GM21576 (cell line): Measurements from ENCODE around the gene CAMK1D.
"Not testable (repeated sequence)": the region's sequence is repeated elsewhere in the genome, so short reads cannot be mapped to it uniquely, and the experiment has no call there.

ENCODE experiments used
- ATAC-seq: cut with Tn5 transposase; IDR thresholded peaks from one replicate; pipeline ENCODE4 v1.9.1; 2021; ENCODE audit warnings: mild to moderate bottlenecking, moderate library complexity; ENCODE audit not compliant: unreplicated experiment

CAMK1D gene

DNA sequence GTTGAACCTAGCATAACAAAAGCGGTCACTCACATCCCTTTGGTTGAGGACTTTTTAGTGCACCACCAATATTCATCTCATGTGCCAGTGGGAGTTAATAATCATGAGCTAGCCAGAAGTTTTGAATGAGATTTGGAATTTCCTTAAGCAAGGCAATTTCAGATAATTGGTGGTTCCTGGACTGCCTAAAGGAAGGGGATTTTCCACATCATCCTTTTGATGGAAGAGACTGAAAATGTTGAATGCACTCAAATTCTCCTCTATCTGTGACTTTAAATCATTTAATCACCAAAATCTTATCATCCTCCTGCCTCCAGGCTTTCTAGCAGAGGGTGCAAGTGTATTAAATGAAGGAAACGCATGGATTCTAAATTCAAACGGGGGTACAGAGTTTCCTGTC lies 391.5 kb downstream of the CAMK1D start:
- ATAC-seq, result no peak

DNA sequence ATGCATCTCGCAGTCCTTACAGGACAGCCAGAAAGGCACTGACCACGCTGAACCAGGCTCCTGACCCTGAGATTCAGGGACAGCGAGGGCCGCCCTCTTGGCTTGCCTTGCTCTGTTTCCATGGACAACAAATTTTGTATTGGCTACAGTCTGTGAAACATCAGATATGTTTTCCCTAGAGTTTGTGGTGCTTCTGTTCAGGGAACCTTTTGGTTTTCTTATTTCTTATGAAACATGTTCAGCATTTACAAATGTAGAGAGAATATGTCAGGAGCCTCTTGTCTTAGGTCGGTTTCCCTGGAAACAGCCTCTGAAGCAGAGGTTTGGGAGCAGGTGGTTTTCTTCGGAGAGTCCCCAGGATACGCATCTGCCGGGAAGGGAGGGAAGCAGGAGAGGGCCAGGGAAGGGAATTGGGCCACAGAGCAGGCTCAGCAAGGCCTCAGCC lies 392.0 kb downstream of the CAMK1D start:
- no peak for ATAC-seq

DNA sequence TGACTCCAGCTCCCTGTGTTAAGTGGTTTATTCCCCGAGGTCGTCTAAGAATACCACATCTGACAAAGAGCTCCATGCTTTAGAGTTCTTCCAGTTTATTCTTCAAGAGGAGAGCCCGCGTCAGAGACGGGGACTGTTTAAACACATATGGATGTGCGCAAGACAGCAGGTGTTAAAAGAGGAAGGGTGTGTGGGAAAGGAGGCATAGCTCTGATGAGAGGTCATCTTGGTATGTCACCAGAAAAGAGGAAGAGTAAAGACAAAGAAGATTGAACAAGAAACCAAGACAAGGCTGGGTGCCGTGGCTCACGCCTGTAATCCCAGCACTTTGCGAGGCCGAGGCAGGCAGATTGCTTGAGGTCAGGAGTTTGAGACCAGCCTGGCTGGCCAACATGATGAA lies 393.4 kb downstream of the CAMK1D start:
- ATAC-seq, result no peak

DNA sequence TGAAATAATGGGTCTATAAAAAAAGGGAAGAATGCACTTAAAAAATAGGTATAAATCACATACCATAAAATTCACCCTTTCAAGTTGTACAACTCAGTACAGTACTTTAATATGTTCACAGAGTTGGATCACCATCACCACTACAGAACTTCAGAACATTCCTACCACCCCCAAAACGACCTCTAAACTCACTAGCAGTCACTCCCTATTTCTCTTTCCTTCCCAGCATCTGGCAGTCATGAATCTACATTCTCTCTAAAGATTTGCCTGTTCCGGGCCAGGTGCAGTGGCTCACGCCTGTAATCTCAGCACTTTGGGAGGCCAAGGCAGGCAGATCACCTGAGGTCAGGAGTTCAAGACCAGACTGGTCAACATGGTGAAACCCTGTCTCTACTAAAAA lies 394.1 kb downstream of the CAMK1D start:
- not testable (repeated sequence) for ATAC-seq

GRCh38 chr10:12743941-12744340 lies 394.6 kb downstream of the CAMK1D start:
- no peak for ATAC-seq

DNA sequence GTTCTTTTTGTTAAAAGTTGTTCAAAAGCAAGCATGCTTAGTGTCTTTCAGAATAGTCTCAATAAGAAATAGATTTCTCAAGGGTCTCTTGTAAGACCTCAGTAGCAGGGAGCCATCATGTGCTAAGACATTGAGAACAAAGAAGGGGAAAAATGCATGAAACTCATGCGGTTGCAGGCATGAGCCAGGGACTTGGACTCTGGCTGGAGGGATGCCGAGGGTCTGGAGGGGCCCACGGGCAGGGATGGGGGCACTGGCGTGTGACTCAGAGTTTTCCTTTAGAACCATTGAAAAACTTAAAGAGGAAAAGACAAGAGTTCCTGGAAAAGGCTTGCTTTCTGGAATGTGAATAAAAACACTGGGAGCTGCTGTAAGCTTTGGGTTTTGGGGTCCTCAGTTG lies 398.8 kb downstream of the CAMK1D start:
- no peak for ATAC-seq

DNA sequence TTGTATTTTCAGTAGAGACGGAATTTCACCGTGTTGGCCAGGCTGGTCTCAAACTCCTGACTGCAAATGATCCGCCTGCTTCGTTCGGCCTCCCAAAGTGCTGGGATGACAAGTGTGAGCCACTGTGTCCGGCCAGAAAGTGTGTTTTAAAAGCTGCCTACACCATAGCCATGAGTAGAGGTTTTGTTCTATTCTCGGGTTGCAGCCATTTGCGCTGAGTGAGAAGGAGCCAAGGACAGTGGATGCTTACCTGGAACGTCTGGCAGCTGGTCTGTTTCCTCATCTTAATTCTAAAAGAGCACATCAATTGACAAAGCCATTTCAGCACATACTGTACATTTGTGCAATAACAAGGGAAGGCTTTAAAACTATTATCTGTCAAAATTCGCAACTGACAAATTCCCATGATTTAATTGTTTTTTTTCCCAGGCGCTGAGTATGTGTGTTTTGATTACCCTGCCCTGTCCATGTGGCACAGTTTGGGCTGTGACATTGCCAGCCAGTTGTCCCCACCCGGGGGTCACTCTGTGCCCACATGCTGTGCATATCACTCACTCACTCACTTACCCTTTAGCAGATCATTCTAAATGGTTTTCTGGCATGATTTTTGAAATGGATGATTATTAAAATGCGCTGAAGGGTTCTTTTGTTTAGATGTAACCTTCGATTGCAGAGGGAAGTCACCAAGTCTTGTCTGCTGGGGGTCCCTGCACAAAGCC lies 400.6 kb downstream of the CAMK1D start:
- no peak for ATAC-seq

DNA sequence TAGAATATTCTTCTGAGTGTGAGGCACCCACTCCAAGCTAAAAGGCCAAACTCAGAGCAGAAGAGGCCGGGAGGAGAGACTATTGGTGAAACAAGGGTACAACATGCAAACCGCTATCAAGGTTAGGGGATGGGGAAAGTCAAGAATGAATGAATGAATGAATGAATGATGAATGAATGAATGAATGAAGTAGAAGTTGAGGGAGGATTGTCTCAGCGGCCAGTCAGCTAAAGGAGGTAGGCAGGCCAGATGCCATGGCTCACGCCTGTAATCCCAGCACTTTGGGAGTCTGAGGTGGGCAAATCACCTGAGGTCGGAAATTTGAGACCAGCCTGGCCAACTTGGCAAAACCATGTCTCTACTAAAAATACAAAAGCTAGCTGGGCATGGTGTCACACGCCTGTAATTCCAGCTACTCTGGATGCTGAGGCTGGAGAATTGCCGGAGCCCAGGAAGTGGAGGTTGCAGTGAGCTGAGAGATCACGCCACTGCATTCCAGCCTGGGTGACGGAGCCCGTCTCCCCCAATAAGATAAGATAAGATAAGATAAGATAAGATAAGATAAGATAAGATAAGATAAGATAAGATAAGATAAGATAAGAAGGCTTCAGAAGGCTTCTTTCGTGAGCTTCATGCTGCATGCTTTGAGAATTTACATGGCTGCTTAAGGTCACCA lies 401.3 kb downstream of the CAMK1D start:
- ATAC-seq, result no peak

DNA sequence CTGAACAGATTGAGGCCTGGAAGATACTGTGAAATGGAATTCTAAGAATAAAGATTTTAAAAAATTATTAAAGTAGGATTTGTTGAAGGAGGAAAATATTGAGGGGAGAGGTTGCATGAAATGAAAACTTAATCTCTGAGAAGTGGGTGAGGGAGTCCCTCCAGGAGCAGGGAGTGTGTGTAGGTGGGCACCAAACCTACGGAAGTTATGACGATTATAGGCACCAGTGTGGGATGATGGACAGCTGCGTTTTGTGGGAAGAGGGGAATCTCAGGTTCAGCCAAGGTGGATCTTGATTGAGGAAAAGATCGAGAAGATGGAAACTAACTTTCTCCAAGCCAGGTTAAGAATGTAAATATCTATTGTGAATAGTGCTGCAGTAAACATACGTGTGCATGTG lies 405.7 kb downstream of the CAMK1D start:
- ATAC-seq, result no peak

DNA sequence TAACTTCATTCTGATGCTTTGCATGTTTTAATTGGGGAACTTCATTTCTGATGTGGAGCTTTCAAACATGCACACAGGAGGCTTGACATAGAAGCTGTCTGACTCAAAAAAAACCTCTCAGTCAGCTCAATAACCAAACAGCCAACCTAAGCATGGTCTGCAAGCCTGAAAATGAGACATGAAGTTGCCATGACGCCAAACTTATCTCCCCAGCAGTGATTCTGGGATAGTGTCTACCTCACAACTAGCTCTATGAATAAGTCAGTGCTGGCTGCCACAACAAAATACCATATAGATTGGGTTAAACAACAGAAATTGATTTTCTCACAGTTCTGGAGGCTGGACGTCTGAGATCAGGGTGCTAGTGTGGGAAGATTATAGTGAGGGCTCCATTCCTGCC lies 408.0 kb downstream of the CAMK1D start:
- ATAC-seq, result no peak

DNA sequence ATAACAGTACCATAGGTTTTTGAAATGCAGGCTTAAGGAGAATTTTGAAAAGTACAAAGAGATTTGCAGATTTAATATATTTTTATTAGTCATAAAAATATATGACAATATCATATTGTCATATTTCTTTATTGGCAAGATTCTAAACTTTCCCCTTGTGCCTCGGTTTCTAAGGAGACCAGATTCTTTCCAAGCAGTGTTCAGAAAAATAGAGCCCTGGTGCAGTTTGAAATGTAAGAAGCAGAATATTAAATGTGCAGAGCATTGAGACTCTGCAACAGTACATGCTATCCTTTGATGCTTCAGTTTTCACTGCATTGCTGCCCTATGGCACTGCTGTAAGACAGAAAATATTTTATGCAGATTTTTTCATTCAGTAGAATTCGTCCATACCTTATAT lies 408.9 kb downstream of the CAMK1D start:
- no peak for ATAC-seq

GRCh38 chr10:12766223-12766622 lies 416.9 kb downstream of the CAMK1D start:
- ATAC-seq, result no peak

DNA sequence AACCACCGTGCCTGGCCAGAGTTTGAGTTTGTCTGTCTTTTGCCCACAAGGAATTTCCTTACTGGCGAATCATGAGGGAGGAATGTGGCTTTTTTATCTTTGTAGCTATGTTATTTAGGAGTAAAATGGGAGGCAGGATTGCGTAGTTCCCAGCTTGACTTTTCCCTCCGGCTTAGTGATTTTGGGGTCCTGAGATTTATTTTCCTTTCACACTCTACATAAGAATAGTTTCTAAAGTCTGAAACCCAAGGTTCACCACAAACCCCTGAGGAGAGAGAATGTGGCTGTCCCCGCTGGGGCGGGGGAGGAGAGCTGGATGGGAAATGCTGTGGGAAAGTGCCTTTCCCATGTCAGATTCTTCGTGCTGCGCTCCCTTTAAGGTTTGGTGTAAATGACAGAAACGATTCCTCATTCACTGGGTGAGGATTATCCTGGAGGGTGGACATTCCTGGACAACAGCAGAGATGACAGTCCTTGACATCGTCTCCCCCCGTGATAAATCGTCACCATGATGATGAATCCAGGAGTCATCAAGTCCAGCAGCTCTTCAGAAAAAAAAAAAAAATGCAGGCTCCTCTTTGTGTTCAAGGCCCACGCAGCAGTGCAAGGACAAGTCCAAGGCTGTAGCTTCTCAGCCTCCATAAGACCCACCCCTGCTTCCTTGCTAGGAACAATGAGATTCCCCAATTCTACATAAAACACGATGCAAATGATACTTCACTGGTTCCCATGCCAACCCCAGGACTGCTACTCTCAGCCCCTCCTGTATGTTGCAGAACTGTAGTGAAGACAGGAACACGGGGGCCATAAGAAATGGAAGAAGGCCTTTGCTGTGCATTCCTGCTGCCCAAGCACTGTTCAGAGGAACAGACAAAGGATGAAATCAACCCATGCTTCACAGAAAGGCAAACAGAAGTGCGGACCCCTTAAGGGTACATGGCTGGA lies 419.1 kb downstream of the CAMK1D start:
- no peak for ATAC-seq

DNA sequence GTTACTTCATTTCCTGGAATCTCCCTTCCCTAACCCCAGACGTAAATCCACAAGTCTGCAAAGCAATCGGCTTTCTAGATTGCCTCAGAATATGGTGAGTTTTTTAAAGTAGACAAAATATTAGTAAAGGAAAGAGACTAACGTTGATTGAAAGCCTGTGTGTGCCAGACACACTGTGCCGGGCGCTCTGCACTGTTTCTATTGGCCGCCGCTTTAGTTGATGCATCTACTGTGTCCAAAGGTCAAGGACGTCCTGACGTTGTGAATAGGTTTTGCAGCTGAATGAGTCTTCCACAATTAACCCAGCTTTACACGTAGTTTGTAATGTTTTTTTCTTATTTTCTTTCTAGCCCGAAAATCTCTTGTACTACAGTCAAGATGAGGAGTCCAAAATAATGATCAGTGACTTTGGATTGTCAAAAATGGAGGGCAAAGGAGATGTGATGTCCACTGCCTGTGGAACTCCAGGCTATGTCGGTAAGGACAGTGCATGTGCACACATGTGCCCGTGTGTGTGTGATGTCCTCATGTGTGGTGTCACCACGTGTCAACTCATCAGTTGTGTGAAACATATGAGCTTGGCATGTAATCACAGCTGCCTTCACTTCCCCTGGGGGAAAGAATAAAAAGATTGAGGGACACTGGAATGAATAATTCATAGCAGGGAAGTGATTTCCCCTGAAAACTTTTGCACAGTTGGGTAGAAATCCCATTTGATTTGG lies 420.1 kb downstream of the CAMK1D start:
- no peak for ATAC-seq

DNA sequence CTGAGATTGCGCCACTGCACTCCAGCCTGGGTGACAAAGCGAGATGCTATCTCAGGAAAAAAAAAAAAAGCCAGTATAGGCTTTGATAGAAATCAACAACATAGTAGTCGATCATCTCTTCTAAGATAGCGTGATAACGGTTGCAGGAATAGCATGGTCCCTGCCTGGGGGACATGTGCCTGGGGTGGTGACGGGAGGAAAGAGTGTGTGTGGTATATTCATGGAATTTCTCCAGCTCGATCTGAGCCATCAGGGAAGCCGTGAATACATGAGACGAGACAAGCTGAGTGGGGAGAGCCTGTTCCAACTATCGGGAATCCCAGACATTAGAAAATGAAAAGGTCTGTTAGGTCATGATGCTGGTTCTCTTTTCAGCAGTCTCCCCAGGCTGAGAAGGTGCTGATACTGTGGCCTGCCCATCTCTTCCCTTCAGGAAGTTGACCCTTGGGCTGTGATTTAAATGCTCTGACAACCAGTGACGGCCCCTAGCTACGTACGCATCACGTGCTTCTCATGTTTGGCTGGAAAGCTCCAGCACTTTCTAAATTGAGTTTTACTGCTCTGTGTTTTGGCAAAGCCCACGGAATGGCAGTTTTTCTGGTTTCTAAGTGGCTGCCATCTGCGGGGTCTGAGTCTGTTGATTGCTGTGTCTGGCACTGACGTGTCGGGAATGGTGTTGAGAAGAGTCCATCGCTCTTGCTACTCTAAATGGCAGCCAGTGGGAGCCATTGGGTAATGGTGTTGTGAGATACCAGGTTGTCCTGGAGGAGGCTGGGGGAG lies 422.8 kb downstream of the CAMK1D start:
- no peak for ATAC-seq

GRCh38 chr10:12772797-12773587 lies 423.6 kb downstream of the CAMK1D start:
- no peak for ATAC-seq

DNA sequence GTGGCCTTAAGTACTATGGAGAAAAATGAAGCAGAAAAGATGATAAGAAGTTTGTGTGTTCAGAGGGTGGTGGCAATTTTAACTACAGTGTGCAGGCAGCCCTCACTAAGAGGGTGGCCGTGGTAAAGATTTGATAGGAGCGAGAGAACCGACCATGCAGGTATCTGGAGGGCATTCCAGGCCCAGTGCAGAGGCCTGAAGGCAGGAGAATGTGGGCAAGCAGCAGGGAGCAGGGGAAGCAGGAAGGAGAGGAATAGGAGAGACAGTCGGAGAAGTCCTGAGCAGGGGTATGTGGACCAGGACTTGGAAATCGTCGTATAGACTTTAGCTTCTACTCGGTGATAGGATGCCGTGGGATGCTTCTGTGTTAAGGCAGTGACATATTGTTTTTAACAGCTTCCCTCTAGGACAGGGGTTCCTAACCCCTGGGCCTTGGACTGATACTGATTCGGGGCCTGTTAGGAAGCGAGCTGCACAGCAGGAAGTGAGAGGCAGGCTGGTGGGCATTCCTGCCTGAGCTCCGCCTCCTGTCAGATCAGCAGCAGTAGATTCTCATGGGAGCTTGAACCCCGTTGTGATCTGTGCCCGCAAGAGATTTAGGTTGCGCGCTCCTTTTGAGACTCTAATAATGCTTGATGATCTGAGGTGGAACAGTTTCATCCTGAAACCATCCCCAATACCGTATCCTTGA lies 425.0 kb downstream of the CAMK1D start:
- ATAC-seq, result no peak

- no peak for ATAC-seq
Observed at GRCh38 chr10:12777840-12778585, 428.7 kb downstream of the CAMK1D start.
